ENCODE measurements around the gene TNFAIP2.

TNFAIP2 gene

GRCh38 chr14:103099081-103099732 lies 24.1 kb upstream of the TNFAIP2 start:
- TF ChIP-seq GATA2 (IDR thresholded peaks at IDR 0.05; ENCODE audit: low read depth, low read length) (no peak), GATA3 (IDR thresholded peaks at IDR 0.05; ENCODE audit: low read depth, low read length) (no peak)

- no peak for TF ChIP-seq GATA2 (IDR thresholded peaks at IDR 0.05; ENCODE audit: low read depth, low read length)
- TF ChIP-seq GATA3 (IDR thresholded peaks at IDR 0.05; ENCODE audit: low read depth, low read length): no peak
Observed at GRCh38 chr14:103099733-103100280, 23.5 kb upstream of the TNFAIP2 start.

GRCh38 chr14:103100281-103101121 lies 22.8 kb upstream of the TNFAIP2 start:
- TF ChIP-seq GATA3 (IDR thresholded peaks at IDR 0.05; ENCODE audit: low read depth, low read length) (no peak), GATA2 (IDR thresholded peaks at IDR 0.05; ENCODE audit: low read depth, low read length) (no peak)

GRCh38 chr14:103101257-103101962 lies 21.9 kb upstream of the TNFAIP2 start:
- TF ChIP-seq GATA2 (IDR thresholded peaks at IDR 0.05; ENCODE audit: low read depth, low read length): no peak
- TF ChIP-seq GATA3 (IDR thresholded peaks at IDR 0.05; ENCODE audit: low read depth, low read length): no peak

GRCh38 chr14:103101963-103102688 lies 21.1 kb upstream of the TNFAIP2 start:
- TF ChIP-seq GATA3 (IDR thresholded peaks at IDR 0.05; ENCODE audit: low read depth, low read length) (no peak), GATA2 (IDR thresholded peaks at IDR 0.05; ENCODE audit: low read depth, low read length) (no peak)

GRCh38 chr14:103102689-103103260 lies 20.5 kb upstream of the TNFAIP2 start:
- TF ChIP-seq GATA2 (IDR thresholded peaks at IDR 0.05; ENCODE audit: low read depth, low read length) (no peak), GATA3 (IDR thresholded peaks at IDR 0.05; ENCODE audit: low read depth, low read length) (no peak)

- no peak for TF ChIP-seq GATA3 (IDR thresholded peaks at IDR 0.05; ENCODE audit: low read depth, low read length)
- TF ChIP-seq GATA2 (IDR thresholded peaks at IDR 0.05; ENCODE audit: low read depth, low read length): no peak
Observed at GRCh38 chr14:103103461-103104388, 19.5 kb upstream of the TNFAIP2 start.

- TF ChIP-seq GATA2 (IDR thresholded peaks at IDR 0.05; ENCODE audit: low read depth, low read length): no peak
- TF ChIP-seq GATA3 (IDR thresholded peaks at IDR 0.05; ENCODE audit: low read depth, low read length): no peak
Observed at GRCh38 chr14:103104389-103104653, 18.9 kb upstream of the TNFAIP2 start.

- TF ChIP-seq GATA2 (IDR thresholded peaks at IDR 0.05; ENCODE audit: low read depth, low read length) (no peak), GATA3 (IDR thresholded peaks at IDR 0.05; ENCODE audit: low read depth, low read length) (no peak)
Observed at GRCh38 chr14:103104654-103105452, 18.4 kb upstream of the TNFAIP2 start.

- no peak for TF ChIP-seq GATA2 (IDR thresholded peaks at IDR 0.05; ENCODE audit: low read depth, low read length)
- no peak for TF ChIP-seq GATA3 (IDR thresholded peaks at IDR 0.05; ENCODE audit: low read depth, low read length)
Observed at GRCh38 chr14:103105580-103106150, 17.6 kb upstream of the TNFAIP2 start.

GRCh38 chr14:103107455-103107854 lies 15.8 kb upstream of the TNFAIP2 start:
- no peak for TF ChIP-seq GATA2 (IDR thresholded peaks at IDR 0.05; ENCODE audit: low read depth, low read length)
- TF ChIP-seq GATA3 (IDR thresholded peaks at IDR 0.05; ENCODE audit: low read depth, low read length): no peak

Data from SH-SY5Y (cell line).